ENCODE measurements around the gene SIM2.

The SIM2 gene

DNA sequence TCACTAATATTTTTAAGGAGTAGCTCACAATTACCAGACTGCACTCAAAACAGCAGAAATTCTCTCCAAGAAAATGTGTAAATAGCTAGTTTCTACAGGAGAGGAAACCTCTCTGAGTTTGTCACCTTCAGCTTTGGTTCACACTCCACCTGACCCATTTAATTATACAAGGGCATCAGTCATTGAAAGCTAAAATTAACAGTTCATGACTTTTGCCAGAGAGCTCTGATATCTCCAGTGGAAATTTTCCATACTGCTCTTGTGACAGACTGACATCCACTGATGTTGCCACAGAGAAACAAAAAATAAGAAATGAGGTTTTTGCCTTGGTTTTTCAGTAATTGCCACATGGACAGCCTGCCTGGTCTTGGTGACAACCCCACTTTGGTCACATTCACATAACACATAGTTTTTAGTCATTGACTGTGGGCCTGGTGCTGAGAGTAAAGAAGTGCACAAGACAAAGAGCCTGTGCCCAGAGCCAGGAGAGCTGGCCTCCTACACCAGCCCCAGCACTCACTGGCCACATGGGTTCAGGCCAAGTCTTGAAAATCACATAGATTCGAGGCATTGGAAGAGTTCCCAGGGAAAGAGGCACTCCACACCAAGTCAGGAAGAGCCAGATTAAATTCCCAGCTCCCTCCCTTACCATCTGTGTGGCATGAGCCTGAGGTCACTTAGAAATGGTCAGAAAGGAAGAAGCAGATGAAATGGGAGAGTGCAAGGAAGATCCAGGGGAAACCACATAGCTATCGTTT, 13.8 kb upstream of the SIM2 start:
- DNase-seq (ENCODE audit: low read depth), result no peak

- no peak for DNase-seq (ENCODE audit: low read depth)
These were observed 12.0 kb upstream of the SIM2 start for GRCh38 chr21:36686955-36687354.

- no peak for DNase-seq (ENCODE audit: low read depth)
These were observed 10.6 kb upstream of the SIM2 start for GRCh38 chr21:36688324-36688723.

- no peak for DNase-seq (ENCODE audit: low read depth)
These were observed 9.6 kb upstream of the SIM2 start for GRCh38 chr21:36689324-36689723.

GRCh38 chr21:36690628-36691554, 8.0 kb upstream of the SIM2 start:
- no peak for DNase-seq (ENCODE audit: low read depth)

DNA sequence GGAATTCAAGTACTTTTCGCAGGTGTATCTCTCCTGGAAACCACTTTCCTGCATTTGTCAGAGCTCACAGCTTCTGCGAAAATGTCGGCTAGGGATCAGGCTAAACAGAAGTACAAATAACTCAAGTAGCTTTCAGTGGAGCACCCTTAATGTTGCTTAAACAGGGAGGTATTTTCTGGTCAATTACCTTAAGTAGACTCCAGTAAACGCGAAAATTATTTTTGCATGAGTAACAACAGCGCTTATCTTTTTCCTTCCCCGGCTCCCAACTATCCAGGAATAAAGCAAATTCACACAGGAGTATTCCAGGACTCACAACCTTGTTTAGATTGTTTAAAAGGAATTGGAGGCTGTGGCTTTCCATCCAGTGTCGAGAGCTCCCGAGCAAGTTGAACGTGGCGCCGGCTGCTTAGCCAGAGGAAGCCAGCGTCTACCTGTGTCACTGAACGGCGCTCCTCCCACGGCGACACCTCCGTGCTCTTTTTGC, 7.3 kb upstream of the SIM2 start:
- DNase-seq (ENCODE audit: low read depth), result no peak

DNA sequence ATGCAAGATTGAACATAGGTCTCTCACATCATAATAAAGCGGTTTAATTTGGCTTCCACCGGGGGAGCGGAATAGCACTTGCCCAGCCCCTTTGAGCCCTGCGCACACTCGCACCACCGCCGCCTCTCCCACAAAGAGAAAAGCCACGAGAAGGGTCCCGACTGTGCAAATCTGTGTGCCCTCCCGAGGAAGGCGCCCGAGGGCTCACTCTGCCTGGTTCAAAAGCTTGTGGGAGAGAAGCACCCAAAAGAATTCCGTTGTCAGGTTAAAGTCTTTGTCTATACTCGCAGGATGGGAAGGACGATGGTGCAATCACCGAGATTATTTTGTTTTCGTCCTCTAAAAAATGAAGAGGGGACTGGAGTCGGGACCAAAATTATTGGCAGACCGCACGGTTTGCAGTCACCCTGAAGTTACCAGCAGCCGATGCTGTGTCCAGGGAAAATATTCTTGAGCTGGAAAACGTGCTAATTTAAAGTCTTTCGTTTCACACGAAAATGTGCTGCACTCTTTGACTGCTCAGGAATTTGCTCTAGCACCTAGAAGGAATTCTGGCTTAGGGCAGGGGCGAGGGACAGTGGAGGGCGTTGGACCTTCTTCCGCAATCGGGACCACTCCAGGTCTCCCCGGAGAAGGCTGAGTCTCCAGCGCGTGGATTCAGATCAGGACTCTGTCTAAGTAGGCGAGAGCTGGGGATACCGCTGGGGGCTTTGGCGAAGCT, 6.6 kb upstream of the SIM2 start:
- DNase-seq (ENCODE audit: low read depth), result no peak

DNA sequence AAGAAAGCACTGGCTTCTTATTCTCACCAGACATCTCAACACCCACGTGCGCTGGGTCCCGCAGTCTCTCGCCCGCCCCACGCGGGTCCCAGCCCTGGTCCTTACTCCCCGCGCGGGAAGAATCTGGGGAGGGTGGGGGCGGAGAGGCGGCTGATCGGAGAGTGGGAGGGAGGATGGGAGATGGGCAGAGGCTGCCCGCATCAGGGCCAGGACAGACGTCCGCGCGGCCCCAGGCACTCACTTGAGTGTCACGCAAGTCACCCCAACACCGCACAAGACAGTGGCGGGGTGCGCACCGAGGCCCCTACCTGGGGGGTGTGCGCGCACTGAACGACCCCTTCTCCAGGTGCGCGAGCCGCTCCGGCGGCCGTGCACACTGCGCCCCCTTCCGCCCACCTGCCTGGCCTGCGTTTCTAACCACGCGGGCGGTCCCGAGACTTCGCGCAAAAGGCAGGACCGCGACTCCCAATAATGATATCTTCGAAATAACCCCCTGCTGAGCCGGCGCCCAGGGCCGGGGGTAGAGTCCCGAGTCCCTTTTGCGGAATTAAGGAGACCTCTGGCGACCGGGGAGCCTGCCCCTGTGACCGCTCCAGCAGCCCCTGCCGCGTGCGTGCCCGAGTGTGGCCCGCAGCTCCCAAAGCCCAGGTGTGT, 6.0 kb upstream of the SIM2 start:
- no peak for DNase-seq (ENCODE audit: low read depth)

GRCh38 chr21:36693489-36694030, 5.4 kb upstream of the SIM2 start:
- no peak for DNase-seq (ENCODE audit: low read depth)

- DNase-seq (ENCODE audit: low read depth), result no peak
These were observed 4.8 kb upstream of the SIM2 start for GRCh38 chr21:36694031-36694515.

GRCh38 chr21:36694593-36695282, 4.2 kb upstream of the SIM2 start:
- DNase-seq (ENCODE audit: low read depth), result no peak

DNA sequence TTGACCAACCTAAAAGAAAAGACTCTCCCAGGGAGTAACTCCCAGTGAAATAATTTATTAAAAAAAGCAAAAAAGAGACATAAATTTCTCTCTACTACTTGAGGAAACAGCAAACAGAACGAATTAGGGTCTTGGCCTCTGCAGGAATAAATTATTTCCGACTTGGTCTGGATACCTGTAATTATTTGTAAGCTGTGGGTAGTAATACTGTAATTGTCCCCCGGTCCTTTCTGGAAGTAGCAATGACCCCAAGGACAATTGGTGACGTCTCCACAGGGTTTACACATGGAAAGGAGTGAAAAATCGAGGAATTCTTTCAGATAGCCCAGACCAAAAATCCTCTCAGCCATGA, 3.7 kb upstream of the SIM2 start:
- DNase-seq (ENCODE audit: low read depth), result no peak

- no peak for DNase-seq (ENCODE audit: low read depth)
These were observed 3.1 kb upstream of the SIM2 start for GRCh38 chr21:36695671-36696389.

DNA sequence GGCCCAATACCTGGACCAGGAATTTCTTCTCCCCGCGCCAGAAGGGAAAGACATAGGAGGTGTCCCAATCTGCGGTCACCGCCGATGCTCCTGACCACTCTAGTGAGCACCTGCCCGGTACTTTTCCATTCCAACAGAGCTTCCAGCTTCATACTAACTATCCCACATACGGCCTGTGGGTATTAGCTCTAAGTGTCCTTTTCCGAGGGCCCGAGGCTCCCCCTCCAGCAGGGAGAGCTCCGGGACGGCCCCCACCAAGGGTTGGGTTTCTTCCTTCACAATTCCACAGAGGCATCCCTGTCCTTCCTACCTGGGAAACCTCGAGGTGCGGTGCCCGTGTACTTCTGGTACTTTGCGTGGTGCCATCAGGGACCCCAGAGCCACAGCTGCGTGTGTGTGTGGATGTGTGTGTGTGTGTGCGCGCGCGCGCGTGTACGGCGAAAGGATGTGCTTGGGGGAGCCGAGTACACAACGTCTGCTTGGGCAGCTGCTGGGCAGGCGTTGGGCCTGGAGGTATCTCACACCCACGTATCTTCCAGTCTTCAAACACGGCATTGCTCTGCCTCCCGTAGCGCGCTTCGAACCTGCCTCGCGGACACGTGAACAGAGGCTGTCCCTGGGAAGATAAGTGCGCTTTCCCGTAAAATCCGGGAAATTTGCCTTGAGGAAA, 2.4 kb upstream of the SIM2 start:
- no peak for DNase-seq (ENCODE audit: low read depth)

GRCh38 chr21:36697060-36697850, 1.7 kb upstream of the SIM2 start:
- no peak for DNase-seq (ENCODE audit: low read depth)

- DNase-seq (ENCODE audit: low read depth), result no peak
These were observed 997 bp upstream of the SIM2 start for GRCh38 chr21:36697851-36698384.

GRCh38 chr21:36698385-36698980, 432 bp upstream of the SIM2 start:
- no peak for DNase-seq (ENCODE audit: low read depth)
